NB4 (cell line): ENCODE results near the gene OTOP2.

Source experiments
- CTCF ChIP-seq: IDR thresholded peaks from one replicate; pipeline ENCODE4 v1.5.1; 2012; ENCODE audit warnings: low read depth, low read length
- TF ChIP-seq, protein P1 (sequence below): IDR thresholded peaks from 2 replicates; pipeline ENCODE4 v1.6.1; 2011; ENCODE audit warnings: low read depth, low read length

GRCh38 chr17:74921026-74921681, 2.9 kb upstream of the OTOP2 start:
- TF ChIP-seq, protein P1, sequence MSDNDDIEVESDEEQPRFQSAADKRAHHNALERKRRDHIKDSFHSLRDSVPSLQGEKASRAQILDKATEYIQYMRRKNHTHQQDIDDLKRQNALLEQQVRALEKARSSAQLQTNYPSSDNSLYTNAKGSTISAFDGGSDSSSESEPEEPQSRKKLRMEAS = no peak
- TF ChIP-seq CTCF = no peak
